ENCODE data around the gene UGCG.

- TF ChIP-seq POLR2AphosphoS5 (IDR thresholded peaks at IDR 0.05; ENCODE audit: borderline replicate concordance, low read depth, low read length), result no peak
- no peak for TF ChIP-seq FOXP2 (optimal IDR thresholded peaks at IDR 0.05; ENCODE audit: control extremely low read depth, extremely low read length, insufficient read depth)
- no peak for TF ChIP-seq EZH2 (IDR thresholded peaks at IDR 0.05)
Observed at GRCh38 chr9:111924281-111924680, 27.7 kb downstream of the UGCG start.

All from SK-N-MC (cell line).